T follicular helper cell (primary cell): Measurements from ENCODE around the gene SEMA6A.

Experiments
- DNase-seq: peaks from one replicate; pipeline ENCODE4 v3.0.0-alpha.2; 2020; ENCODE audit warnings: low read depth

SEMA6A gene

DNA sequence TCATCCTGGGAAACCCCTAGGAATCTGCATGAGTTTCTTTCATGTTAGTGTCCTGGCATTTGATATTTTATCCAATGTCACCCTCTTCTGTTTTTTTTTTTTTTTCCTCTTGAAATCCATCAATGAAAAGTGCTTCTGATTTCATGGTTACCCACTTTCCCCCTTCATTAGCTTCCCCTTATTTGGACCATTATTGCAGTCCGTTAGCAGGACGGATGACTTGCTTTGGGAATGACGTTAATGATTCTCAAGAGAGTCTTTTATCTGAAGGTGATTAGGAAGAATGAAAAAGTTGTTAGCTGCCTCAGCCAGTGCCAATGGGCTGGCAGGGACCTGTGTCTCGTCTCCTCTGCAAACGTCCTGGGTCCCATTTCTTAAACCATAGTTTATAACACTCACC lies 134.7 kb downstream of the SEMA6A start:
- DNase-seq, result no peak

DNA sequence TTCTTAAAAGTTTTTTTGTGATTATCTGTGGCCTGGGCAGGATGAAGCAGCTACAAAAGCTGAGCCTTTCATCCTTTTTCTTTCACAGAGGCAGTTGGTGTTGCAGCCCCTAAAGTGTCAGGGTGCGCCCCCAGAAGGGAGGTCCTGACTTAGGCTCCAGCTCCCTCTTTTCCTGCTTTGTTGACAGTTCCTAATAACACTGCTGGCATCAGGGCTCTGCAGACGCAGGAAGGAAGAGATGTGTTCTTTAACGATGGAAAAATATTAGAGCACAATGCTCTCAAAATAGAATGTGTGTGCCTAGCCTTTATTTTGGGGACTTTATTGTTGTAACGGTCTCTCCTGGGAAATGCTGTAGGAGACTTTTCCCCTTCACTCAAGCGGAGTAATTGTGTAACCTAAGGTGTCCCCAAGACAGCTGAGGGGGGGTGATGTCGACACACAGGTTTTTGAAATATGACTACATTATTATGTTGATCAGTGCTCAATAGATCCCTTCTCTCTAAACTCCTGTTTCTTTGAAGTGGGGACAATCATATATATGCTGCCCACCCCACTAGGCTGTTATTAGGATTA lies 135.6 kb downstream of the SEMA6A start:
- no peak for DNase-seq

DNA sequence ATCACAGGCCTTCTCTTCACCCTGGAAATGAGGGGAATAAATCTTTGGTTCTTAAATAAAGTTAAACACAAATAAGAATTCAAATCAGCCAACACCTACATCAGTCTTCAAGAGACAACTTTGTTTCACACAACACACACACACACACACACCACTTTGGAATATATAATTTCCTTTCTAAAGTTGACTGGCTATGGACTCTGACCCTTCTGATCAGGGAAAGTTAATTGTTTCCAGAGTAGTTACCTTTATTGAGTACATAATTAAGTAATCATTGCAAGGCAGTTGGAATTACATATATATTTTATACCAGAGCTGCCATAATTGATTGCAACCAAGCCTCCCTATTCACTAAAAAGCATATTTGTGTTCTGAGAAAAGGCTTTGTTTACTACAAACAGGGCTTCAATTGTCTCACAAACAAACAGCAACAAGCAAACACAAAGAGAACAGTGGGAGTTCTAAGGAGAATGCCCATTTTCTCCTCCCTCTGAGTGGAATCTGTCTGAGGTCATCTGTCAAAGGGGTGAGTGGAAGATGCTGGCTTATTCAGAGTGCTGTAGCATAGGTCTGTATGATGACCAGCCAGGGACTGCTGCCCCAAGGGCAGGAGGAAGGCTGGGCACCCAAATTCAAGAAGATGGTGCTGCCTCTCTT lies 136.6 kb downstream of the SEMA6A start:
- no peak for DNase-seq

DNA sequence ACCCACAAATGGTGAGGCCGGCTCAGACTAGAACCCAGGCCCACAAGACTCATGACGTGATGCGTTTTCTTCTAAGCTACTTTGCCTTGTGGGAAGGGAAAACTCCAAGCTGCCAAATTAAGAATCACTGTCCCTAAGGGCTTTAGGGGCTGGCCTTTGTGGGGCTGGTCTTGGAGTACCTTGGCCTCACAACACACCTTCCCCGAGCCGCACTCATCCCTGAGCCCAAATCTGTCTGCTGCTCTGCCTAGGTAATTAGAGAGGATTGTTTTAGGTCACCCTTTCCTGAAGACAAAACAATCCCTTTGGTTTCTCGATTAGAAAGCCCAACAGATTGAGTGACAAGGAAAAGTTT lies 137.3 kb downstream of the SEMA6A start:
- DNase-seq, result no peak

DNA sequence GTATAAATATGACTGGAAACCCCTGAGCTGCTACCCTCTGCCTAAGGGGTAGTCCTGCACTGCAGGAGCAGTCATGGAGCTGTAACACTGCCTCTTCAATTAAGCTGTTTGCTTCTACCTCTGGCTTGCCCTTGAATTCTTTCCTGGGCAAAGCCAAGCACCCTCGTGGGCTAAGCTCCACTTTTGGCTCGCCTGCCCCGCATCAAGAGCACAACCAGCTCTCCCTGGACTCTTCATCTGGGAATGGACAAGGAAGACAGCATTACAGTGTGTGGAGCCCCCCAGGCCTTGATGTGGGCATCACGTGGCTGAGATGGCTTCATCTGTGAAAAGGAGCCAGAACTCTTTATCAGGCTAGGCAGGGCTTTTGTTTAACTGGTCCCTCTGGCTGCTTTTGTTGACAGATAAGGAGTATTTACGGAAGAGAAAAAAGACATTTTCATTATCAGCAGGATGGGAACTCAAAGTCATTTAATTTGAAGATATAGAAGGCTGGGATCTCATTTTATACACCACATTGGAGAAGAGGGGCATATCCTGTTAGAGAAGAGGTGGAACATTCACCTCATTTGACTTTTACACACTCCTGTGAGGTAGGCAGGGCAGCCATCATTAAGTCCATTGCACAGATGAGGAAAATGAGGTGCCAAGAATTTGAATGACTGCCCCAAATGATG lies 137.8 kb downstream of the SEMA6A start:
- DNase-seq, result no peak

DNA sequence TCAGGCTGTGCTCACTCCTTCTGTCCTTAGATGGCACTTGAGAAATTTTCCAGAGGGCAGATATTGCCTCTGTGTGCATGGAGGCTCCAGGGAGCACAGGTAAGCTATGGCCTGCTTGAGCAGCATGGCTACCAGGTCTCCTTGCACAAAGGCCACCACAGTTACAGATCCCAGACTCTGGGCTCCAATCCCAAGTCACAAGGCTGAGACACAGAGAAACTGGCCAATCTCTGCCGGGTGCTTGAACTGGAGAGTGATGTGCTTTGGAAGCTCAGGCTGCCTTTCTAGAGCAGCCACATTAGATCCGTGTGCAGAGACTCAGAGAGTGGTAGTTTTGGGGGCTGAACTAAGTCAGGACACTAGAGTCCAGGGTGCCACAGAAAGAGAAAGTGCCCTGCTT lies 145.7 kb downstream of the SEMA6A start:
- DNase-seq, result no peak

DNA sequence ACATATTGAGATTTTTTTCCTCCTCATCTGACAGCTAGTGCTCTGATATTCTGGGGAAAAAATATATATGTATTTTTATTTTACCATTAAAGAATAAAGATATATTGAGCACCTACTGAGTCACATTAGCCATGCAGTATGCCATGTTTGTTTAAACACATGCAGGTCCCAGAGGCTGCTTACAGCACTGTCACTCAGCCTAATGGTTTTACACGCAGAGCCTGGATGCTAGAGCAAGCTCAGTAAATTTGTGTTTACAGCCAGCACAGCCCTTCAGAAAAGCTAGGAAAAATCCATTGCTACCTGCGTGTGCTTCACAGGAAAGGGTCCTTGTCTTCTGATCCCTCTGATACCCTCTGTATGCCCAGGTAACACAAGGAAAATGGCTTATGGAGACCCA lies 146.2 kb downstream of the SEMA6A start:
- DNase-seq, result no peak

DNA sequence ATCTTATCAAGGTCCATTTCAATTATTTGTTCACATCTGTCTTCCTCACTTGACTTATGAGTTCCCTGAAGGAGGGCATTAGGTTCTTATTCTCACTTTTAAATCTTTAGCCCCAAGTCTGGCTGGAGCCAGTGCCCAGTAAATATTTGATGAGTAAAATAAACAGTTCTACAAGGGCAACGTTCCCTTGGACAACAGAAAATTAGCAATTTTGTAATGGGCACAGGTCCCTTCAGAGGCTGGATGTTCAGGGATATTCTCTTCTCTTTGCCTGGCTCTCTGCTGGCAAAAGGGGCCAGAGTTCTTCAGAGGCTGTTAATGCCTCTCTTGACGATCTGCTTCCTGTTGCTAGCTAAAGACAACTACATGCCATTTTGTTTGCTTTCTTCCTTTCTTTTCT lies 149.7 kb downstream of the SEMA6A start:
- DNase-seq, result no peak

DNA sequence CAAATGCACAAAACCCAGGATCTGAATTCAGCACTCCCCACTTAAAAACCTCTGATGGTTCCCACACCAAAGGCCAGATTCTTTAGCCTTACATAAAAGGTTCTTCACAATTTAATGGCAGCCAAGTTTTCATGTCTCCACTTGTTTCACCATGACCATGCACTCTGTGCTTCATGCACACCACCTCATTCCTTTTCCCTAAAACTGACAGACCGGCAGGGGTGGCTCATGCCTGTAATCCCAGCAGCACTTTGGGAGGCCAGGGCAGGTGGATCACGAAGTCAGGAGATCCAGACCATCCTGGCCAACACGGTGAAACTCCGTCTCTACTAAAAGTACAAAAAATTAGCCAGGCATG lies 150.4 kb downstream of the SEMA6A start:
- DNase-seq, result no peak

DNA sequence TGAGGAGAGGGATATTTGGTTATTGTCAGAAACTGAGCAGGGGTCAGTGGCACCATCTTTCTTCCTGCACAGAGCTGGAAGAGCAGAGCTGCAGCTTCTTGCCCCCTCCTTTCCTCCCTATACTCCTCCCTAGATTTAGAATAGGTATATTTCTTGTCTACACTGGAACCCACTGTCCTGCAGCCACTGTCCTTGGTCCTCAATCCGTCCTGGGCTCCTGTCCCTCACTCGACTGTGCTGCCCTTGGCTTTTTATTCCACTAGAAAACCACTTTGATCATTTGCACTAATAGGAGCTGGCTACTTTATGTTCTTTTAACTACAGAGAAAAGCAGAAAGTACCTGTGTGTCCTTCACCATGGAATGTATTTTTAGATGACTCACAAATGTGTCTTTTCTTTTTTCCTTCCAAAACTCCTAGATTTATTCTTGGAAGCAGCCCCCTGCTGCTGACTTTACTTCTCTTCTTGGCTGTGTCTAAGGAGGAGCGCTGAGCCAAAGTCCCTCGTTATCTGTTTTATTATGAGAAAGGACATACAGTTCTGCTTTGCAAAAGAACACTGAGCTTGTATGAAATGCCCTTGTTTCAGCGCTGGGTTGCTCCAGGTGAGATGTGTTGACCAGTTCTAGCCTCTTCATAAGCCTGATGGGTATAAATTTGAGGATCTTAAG lies 150.9 kb downstream of the SEMA6A start:
- DNase-seq, result no peak

DNA sequence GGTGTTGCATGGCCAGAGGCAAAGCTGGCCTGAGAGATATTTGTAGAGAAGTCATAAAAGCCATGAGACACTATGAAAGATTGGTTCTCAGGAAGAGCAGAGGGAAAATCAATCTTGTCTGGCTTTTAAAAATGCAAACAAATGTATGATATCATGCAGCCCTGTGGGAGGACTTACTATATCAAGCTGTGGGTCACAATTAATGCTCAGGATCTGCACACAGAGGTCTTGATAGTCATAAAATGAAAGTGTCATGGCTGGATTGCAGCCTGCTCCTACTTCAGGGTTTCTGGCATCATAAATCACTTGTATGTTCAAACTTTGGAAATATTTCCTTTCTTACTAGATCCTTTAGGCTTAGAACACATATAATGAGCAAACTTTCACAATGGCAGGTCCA lies 151.5 kb downstream of the SEMA6A start:
- no peak for DNase-seq

DNA sequence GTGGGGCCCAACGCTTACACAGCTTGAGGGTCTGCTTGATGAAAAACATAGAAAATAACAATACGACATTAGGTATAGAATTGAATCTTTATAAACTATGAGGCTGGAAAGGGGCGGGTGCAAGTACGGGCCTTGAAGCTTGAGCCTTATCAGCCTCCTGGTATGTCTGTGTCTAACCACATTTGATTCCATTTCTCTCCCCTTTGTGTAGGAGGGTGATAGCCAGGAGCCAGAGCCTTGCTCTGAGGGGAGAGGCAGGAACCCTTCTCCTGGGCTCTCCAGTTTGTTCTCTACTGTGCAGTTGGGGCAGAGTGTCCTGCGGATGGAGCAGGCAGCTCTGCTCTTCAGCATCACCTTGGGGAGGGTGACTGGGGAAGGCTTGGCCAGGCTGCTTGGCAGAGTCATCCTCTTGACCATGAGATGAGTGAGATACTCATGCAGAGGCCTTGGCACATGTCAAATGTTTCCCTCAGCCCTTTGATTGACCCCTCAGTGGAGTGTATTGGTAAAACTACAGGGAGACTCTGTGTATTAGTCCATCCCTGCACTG lies 153.5 kb downstream of the SEMA6A start:
- no peak for DNase-seq

DNA sequence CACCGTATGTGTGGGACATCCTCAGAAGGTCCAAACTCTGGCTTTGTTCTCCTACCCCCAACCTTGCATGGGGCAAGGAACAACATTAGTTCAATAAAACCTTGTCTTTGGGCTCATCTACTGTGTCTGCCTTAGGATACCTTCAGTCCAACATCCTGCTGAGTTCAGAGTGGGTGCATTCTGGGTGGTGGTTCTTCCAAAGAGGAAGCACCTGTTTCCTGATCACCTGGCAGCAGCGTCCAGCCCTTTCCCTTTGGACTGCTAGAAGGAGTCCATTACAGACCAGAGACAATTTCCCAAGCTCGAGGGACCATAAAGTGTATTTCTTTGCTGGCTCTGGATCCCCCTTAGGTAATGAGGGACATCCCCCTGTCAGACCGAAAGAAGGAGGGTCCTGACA lies 154.1 kb downstream of the SEMA6A start:
- no peak for DNase-seq

DNA sequence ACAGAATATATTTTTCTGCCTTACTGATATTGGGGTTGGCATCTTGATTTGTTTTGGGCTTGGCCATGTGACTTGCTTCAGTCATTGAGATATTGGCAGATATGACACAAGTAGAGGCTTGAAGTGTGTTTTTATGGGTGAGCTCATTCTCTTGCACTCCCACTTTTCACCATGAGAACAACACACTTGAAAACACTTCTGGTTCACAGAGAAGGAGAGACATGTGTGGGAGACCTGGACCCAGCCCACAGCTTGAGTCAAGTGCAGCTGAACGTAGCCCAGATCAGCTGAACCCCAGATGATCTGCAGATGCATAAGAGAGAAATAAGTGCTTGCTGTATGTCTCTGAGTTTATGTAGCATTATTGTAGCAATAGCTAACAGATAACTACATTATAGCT lies 155.4 kb downstream of the SEMA6A start:
- DNase-seq, result no peak

DNA sequence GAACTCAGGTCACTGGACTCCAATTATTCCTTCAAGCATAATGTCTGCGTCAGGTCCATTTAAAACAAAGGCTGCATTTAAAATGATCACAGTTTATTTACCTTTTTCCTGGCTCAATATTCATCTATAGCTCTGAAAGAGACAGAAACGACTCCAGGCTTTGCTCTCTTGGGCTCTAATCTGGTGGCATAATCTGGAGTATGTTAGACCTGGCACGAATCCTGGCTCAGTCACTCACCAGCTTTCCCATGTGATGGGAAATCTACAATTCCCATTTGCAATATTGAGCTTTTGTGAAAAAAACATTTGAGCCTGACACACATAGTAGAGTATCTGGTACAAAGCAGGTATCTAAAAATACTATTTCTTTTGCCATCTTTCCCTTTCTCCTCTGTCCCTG lies 155.8 kb downstream of the SEMA6A start:
- no peak for DNase-seq

DNA sequence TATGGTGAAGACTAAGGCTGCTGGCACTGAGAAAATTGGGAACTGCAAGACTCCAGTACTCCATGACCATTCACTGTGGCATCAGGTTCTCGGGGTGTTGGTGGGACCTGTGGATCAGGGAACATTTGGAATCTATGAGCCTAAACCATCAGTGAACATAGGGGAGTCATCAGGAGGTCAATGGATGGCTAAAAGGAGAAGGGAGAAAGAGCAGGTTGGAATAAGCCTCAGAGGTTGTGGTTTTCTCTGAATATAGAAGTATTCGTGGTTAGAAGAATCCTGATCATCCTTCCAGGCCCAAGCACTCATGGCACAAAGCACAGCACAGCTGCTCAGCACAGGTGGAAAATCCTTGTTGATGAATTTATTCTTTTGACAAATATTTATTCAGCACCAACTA lies 156.6 kb downstream of the SEMA6A start:
- DNase-seq, result no peak

DNA sequence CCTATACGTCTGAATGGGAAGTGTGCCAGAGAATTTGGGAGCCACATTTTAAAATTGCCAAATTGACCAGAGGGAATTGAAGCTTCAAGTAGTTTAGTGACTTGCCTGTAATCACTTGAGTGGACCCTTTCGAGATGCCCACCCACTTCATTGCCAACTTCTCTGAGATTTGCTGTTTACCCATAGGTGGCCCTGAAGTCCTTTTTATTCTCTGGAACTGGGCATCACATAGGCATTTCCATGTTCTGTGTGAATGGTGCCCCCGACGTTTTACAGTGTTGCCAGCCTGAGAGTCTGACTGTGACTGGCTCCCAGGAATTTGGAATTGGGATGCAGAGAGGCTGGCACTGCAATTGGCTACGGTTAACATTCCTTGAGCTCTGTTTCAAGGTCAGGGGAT lies 158.6 kb downstream of the SEMA6A start:
- no peak for DNase-seq

DNA sequence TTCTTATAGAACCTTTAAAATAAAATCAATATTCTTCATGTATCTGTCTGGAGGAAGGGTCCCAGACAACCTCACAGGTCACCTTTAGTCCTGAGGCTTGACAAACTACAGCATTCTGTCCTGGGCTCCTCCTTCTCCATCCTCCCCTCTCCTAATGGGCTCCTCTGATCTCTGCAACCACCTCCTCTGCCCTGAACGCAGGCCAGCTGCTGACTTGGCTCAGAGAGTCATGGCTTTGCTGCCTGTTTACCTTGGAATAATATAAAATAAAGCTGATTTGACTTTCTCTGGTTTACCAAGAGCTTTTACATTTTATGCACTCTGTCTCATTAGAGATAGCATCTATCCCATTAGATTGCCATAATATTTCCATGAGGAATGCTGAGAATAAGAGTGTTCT lies 159.4 kb downstream of the SEMA6A start:
- no peak for DNase-seq

DNA sequence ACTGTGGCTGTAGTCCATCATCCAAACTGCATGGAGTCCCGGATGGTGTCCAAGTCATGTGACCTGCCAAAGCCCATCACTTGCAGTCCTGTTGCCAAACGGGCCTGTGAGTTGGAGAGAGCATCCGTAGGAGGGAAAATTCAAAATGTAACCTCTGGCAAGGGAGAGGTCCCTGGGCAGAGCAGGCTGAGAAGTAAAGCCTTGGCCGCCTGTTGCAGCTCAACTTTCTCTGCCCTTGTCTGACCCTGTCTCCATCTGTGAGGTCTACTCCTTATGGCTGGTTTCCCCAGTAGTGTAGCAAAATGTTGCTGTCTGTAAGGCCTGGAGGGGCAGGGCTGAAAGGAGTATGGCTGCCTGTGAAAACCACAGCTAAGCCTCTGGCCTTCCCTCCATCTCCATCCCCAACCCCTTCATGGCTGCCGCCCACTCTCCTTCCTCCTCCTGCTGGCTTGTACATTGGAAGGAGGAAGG lies 163.5 kb downstream of the SEMA6A start:
- no peak for DNase-seq

DNA sequence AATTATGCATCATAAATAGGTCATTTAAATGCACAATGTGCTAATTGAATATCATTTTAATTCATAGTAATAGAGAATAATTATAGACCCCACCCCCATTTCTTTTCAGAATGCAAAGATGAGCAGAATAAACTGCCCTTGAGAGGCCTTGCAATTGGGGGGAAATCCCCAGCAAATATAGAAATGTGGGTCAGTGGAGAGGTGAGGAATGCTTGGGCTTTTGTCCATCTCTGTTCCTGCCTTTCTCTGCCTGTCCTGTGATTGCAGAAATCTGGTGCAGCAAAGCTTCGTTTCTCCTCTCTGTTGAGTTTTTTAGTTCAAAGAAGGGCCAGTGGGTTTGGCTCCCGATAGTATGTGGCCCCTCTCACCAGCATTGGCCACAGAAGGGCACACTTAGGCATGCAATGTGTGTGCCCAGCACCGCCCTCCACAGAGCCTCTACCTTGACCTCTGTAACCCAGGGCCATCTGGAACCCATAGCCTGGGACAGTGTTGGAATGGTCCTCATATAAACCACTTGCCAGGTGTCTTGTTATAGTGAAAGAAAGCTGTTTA lies 164.2 kb downstream of the SEMA6A start:
- no peak for DNase-seq

DNA sequence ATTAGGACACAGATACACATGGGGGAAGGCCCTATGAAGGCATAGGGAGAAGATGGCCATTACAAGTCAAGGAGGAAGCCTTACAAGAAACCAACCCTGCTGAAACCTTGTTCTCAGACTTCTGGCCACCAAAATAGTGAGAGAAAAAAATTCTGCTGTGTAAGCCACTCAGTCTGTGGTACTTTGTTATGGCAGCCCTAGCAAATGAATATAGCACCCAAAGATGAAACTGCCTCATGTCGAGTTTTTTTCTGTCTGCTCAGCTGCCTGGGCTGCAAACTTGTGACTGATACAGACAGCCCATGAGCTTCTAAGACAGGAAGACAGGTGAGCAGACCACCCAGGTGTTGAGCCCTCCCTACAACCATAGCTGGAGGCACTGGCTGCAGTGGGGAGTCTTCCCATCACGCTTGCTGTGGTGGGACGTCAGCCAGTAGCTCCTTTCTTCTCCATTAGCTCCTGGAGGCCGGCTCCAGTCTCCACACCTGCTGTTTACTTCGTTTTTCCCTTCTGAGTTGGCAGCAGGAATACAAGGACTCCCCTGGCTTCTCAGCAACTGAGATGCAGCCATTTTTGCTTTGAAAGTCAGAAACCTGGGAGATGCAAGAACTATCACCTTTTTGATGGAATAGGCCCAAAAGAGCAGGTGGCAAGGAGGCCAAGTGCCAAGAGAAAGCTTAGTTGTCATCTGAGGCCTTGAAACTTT lies 164.9 kb downstream of the SEMA6A start:
- no peak for DNase-seq
